Muscle layer of colon (tissue), 2 donors: ENCODE data around the gene B4GALT2.

Source experiments
- H3K27ac ChIP-seq: one replicate; pipeline ENCODE4 v1.7.0; 2013; ENCODE audit warnings: low read depth, mild to moderate bottlenecking, low read length, moderate library complexity
- H3K27me3 ChIP-seq, 2 donors: one replicate each; pipeline ENCODE4 v1.7.0; 2013; ENCODE audit warnings: low read length in 2 of 2, mild to moderate bottlenecking in 2 of 2; ENCODE audit not compliant: insufficient read depth in 2 of 2, control insufficient read depth in 1 of 2
- H3K36me3 ChIP-seq: one replicate; pipeline ENCODE4 v1.7.0; 2013; ENCODE audit warnings: mild to moderate bottlenecking, low read length; ENCODE audit not compliant: insufficient read depth
- H3K4me1 ChIP-seq: one replicate; pipeline ENCODE4 v1.7.0; 2013; ENCODE audit warnings: mild to moderate bottlenecking, low read length; ENCODE audit not compliant: insufficient read depth
- H3K4me3 ChIP-seq, 2 donors: one replicate each; pipeline ENCODE4 v1.7.0; 2013; ENCODE audit warnings: low read length in 2 of 2, low read depth in 1 of 2, mild to moderate bottlenecking in 1 of 2, moderate library complexity in 1 of 2
- H3K9ac ChIP-seq: one replicate; pipeline ENCODE4 v1.7.0; 2013; ENCODE audit warnings: low read length
- H3K9me3 ChIP-seq: one replicate; pipeline ENCODE4 v1.7.0; 2013; ENCODE audit warnings: mild to moderate bottlenecking, low read length
- donor health status: abdominal sarcoma.
- donor health status: Adenocarcinoma of cecum.

Gene B4GALT2

GRCh38 chr1:43963006-43963405, 16.0 kb upstream of the B4GALT2 start:
- no peaks in the 10 kb centered on the region for H3K27me3 ChIP-seq
- no peak overlapping the region for H3K9ac ChIP-seq
- no peak overlapping the region for H3K27ac ChIP-seq
- peaks cover 63% of the 10 kb centered on the region for H3K36me3 ChIP-seq
- H3K4me3 ChIP-seq, result no peak overlapping the region
- no peaks in the 10 kb centered on the region for H3K4me1 ChIP-seq
- H3K9me3 ChIP-seq, result no peaks in the 10 kb centered on the region

DNA sequence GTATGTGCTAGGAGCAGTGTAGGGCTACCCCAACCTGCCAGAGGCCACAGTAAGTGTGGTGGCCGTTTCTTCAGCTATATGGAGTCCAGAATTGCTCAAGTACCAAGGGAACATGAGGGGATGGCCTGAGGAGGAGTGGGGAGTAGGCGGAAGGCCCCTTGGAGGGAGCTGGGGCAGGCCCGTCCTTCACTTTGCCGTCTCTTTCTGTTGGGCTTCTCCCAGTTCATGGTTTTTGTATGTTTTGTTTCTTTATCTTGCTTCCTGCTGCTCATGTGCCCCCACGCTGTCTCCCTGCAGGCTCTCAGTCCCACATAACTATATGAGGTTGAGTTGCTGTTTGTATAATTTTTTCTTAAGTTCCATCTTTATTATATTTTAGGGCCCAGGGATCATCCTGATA, 15.1 kb upstream of the B4GALT2 start:
- peaks cover 54% of the 10 kb centered on the region for H3K36me3 ChIP-seq
- H3K9ac ChIP-seq, result no peak overlapping the region
- H3K27me3 ChIP-seq, result no peaks in the 10 kb centered on the region
- no peak overlapping the region for H3K27ac ChIP-seq
- no peaks in the 10 kb centered on the region for H3K4me1 ChIP-seq
- H3K9me3 ChIP-seq, result no peaks in the 10 kb centered on the region
- no peak overlapping the region for H3K4me3 ChIP-seq

GRCh38 chr1:43965316-43965715, 13.7 kb upstream of the B4GALT2 start:
- H3K9me3 ChIP-seq, result no peaks in the 10 kb centered on the region
- H3K4me3 ChIP-seq, result no peak overlapping the region
- peaks cover 40% of the 10 kb centered on the region for H3K36me3 ChIP-seq
- peaks cover 6% of the 10 kb centered on the region for H3K4me1 ChIP-seq
- H3K27me3 ChIP-seq, result no peaks in the 10 kb centered on the region
- H3K9ac ChIP-seq, result no peak overlapping the region
- no peak overlapping the region for H3K27ac ChIP-seq

GRCh38 chr1:43968348-43968948, 10.6 kb upstream of the B4GALT2 start:
- no peaks in the 10 kb centered on the region for H3K9me3 ChIP-seq
- peaks cover 14% of the 10 kb centered on the region for H3K4me1 ChIP-seq
- H3K36me3 ChIP-seq, result peaks cover 22% of the 10 kb centered on the region
- H3K27me3 ChIP-seq, result no peaks in the 10 kb centered on the region
- H3K4me3 ChIP-seq, result no peak overlapping the region
- H3K27ac ChIP-seq, result no peak overlapping the region
- no peak overlapping the region for H3K9ac ChIP-seq

DNA sequence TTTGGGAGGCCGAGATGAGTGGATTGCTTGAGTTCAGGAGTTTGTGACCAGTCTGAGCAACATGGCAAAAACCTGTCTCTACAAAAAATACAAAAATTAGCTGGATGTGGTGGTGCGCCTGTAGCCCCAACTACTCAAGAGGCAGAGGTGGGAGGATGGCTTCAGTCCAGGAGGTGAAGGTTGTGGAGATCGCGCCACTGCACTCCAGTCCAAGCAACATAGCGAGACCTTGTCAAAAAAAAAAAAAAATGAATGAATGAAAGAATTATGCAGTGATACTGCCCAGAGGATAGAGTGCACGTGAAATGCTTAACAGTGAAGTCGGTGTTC, 9.6 kb upstream of the B4GALT2 start:
- Histone ChIP-seq H3K36me3 (peaks cover 13% of the 10 kb centered on the region), H3K4me3 (peak overlapping the region in 1 of 2 donors; percentile 95)

DNA sequence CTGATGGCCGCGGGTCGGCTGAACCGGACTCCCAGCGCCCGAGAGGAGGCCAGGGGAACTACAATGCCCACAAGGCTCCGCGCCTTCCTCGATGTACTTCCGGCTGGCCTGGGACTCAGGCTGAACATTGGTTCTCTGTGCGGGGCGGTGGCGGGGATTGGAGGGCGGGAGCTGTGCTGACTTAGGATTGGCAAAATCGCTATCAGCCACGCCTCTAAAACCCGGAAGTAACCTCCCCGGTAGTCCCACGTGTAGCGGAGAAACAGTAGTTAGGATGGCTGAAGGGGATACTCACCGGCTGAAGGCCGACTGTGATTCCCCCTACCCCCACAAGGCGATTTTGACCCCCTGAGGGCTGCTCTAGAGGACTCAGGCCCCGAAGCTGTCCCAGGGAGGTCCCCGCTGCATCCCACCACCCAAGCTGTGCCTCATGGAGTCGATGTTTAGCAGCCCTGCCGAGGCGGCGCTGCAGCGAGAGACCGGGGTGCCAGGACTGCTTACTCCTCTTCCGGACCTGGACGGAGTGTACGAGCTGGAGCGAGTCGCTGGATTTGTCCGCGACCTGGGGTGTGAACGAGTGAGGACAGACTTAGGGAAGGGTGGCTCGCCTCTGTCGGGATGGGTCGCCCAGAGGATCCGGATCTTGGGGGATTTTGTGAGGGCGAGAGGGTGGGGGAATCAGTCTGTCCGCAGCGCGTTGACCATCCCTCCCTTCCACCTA, 9.1 kb upstream of the B4GALT2 start, which contains the start of gene DPH2:
Gene DPH2 (plus strand): TSS at position 265 of the 721 bp plus-strand sequence. CDS start 166 bp downstream, at position 431.
- Histone ChIP-seq H3K9ac (peak within 1 kb of the TSS; percentile 7), H3K27me3 (no peaks in the 10 kb centered on the region), H3K4me1 (peaks cover 22% of the 10 kb centered on the region), H3K36me3 (peaks cover 11% of the 10 kb centered on the region), H3K9me3 (no peaks in the 10 kb centered on the region), H3K27ac (peak within 1 kb of the TSS; percentile 87), H3K4me3 (peak within 1 kb of the TSS; percentile 80 to 95)

More for the DNA sequence above, 9.6 kb upstream of the B4GALT2 start:
- Histone ChIP-seq H3K4me1 (peaks cover 22% of the 10 kb centered on the region), H3K9me3 (no peaks in the 10 kb centered on the region), H3K9ac (no peak overlapping the region), H3K27me3 (no peaks in the 10 kb centered on the region), H3K27ac (no peak overlapping the region)

- Histone ChIP-seq H3K4me3 (peak overlapping the region; percentile 80 to 95), H3K36me3 (peaks cover 11% of the 10 kb centered on the region), H3K27me3 (no peaks in the 10 kb centered on the region), H3K27ac (no peak overlapping the region), H3K9ac (peak overlapping the region; percentile 7), H3K4me1 (peaks cover 22% of the 10 kb centered on the region), H3K9me3 (no peaks in the 10 kb centered on the region)
These were observed 8.5 kb upstream of the B4GALT2 start for GRCh38 chr1:43970502-43970901.

GRCh38 chr1:43970911-43971310, 8.1 kb upstream of the B4GALT2 start:
- H3K9ac ChIP-seq, result no peak overlapping the region
- no peaks in the 10 kb centered on the region for H3K27me3 ChIP-seq
- H3K9me3 ChIP-seq, result no peaks in the 10 kb centered on the region
- H3K4me1 ChIP-seq, result peaks cover 26% of the 10 kb centered on the region
- peaks cover 11% of the 10 kb centered on the region for H3K36me3 ChIP-seq
- no peak overlapping the region for H3K27ac ChIP-seq
- peak overlapping the region in 1 of 2 donors; percentile 95 for H3K4me3 ChIP-seq

DNA sequence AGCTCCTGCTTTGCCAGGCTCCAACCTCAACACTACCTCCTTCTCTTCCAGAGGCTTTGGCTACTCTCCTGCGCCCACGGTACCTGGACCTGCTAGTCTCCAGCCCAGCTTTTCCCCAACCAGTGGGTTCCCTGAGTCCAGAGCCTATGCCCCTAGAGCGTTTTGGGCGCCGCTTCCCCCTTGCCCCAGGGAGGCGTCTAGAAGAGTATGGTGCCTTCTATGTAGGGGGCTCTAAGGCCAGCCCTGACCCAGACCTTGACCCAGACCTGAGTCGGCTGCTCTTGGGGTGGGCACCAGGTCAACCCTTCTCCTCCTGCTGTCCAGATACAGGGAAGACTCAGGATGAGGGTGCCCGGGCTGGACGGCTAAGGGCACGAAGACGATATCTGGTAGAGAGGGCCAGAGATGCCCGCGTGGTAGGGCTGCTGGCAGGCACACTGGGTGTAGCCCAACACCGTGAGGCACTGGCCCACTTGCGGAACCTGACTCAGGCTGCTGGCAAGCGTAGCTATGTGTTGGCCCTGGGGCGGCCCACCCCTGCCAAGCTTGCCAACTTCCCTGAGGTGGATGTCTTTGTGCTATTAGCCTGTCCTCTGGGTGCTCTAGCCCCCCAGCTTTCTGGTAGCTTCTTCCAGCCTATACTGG, 7.6 kb upstream of the B4GALT2 start:
- Histone ChIP-seq H3K36me3 (peaks cover 16% of the 10 kb centered on the region), H3K4me1 (peaks cover 32% of the 10 kb centered on the region), H3K27ac (no peak overlapping the region), H3K4me3 (no peak overlapping the region), H3K27me3 (no peaks in the 10 kb centered on the region), H3K9me3 (no peaks in the 10 kb centered on the region), H3K9ac (no peak overlapping the region)

DNA sequence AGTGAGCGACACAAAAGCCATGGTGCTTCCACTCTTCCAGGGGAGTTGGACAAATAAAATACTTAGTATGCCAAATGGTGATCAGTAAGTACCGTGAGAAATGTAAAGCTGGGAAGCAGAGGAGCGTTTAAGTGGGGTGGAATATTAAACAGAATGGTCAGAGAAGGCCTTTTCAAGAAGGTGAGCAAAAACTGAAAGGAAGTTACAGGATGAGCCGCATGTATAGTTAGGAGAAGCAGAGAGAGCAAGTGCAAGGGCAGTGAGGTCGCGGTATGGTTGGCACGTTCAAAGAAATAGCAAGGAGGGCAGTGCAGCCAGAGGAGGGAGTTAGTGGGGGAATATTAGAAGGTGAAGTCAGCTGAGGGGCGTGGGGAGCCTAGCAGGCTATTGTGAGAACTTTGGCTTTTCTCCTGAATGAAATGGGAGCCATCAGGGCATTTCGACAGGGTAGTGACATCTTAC, 5.0 kb upstream of the B4GALT2 start:
- Histone ChIP-seq H3K9me3 (no peaks in the 10 kb centered on the region), H3K27me3 (no peaks in the 10 kb centered on the region), H3K36me3 (peaks cover 35% of the 10 kb centered on the region), H3K4me3 (peak overlapping the region; percentile 10 to 84), H3K27ac (peak overlapping the region; percentile 36), H3K4me1 (peaks cover 54% of the 10 kb centered on the region), H3K9ac (peak overlapping the region; percentile 72)

DNA sequence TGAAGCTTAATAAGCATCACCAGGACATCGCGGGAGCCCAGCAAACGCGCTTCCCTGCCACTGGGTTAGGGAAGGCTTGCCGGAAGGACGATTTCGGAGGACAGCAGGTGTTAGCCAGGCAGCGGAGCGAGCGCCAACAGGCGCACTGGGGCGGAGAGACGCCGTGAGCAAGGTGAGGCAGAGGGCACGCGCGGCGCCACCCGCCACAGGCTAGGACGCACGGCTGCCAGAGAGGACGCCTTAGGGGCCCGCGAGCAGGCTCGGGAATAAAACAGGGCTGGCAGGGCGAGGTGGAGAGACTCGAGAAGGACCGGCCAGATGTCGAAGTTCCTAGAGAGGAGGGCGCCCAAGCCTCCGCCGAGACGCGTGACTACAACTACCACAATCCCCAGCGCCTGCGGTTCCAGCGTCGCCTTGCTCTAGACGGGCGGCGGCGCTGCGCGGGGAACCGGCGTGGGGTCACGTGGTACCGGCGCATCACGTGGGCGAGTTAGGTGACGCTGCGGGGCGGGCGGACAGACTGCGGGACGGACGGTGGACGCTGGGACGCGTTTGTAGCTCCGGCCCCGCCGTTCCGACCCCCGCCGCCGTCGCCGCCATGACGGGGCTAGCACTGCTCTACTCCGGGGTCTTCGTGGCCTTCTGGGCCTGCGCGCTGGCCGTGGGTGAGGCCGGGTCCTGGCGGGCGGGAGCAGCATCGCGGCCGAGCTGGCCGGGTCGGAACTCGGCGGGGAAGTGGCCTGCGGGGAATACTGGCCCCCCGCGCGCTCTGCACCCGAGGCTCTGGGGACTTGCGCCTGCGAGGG, 4.4 kb upstream of the B4GALT2 start, which contains the start of gene ATP6V0B:
Gene ATP6V0B (plus strand): TSS at position 518 of the 806 bp plus-strand sequence. CDS start 81 bp downstream, at position 599.
- H3K36me3 ChIP-seq, result peaks cover 35% of the 10 kb centered on the region

More for the DNA sequence above, 4.4 kb upstream of the B4GALT2 start, which contains the start of gene ATP6V0B:
- no peaks in the 10 kb centered on the region for H3K27me3 ChIP-seq
- no peaks in the 10 kb centered on the region for H3K9me3 ChIP-seq
- peak within 1 kb of the TSS; percentile 84 to 96 for H3K4me3 ChIP-seq
- H3K9ac ChIP-seq, result peak within 1 kb of the TSS; percentile 72
- H3K4me1 ChIP-seq, result peaks cover 50% of the 10 kb centered on the region
- H3K27ac ChIP-seq, result peak within 1 kb of the TSS; percentile 36
